HTERT RPE-1 (cell line): ENCODE results near the gene RASSF5.
"Not testable (repeated sequence)": the region's sequence is repeated elsewhere in the genome, so short reads cannot be mapped to it uniquely, and the experiment has no call there.

Experiments
- in situ Hi-C: fragments of 300-500 bp; cut with MboI; formaldehyde crosslinking; loops from 4 replicates; pipeline ENCODE4 v1.14.3; 2020; ENCODE audit warnings: low sequenced_read_pairs

Gene RASSF5

GRCh38 chr1:206626396-206626795 is 119.1 kb downstream of the RASSF5 start:
- in situ Hi-C loops = not testable (repeated sequence)

GRCh38 chr1:206628916-206629315 is 121.6 kb downstream of the RASSF5 start:
- in situ Hi-C loops = no loop called here

GRCh38 chr1:206631085-206631509 is 123.8 kb downstream of the RASSF5 start:
- in situ Hi-C loops = no loop called here

DNA sequence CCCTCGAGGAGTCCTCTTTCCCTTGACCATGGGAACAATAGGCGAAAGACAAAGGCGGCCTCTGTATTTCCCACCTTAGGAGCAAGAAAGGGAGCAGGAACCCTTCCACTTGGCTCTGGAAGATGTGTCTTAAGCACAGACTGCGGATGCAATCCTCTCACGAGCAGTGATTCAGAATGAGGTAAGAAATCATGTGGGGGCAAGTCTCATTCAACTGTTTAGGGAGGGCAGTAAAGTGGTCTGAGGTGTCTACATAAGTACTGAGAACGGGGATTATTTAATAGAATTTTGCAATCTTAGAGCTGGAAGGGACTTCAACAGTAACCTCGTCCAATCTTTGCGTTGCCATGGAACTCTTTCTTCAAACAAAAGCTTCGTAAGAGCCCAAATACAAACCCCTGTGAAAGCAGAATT is 126.4 kb downstream of the RASSF5 start:
- in situ Hi-C loops = no loop called here

GRCh38 chr1:206634365-206635079 is 127.2 kb downstream of the RASSF5 start:
- in situ Hi-C loops = no loop called here

DNA sequence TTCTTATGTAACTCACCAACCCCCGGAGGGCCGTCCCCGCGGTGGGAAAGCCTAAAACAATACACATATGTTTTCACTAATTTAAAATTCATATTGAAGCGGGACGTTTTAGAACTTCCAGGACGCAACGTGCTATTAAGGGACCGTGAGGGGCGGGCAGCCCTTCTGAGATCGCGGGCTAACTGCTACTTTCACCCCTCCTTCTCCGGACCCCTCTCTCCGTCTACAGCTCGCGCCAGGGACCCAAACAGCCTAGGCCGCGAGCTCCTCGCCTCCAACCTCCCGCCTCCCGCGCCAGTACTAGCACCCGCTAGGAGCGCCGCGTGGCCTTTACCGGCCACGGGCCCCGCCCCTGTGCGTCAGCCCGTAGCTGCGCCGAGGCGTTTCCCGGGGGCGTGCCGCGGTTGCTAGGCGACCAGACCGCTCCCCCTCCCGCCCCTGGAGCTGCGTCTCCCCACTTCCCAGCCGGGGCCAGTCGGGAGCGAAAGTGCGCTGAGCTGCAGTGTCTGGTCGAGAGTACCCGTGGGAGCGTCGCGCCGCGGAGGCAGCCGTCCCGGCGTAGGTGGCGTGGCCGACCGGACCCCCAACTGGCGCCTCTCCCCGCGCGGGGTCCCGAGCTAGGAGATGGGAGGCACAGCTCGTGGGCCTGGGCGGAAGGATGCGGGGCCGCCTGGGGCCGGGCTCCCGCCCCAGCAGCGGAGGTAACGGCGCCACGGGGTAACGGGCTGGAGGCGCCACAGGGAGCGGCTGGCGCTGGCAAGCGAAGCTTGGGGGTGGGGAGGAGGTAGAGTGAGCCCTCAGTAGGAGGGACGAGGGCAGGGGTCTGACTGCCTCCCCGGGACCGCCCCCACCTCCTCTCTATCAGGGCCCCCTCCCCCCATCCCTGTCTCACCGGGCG is 128.0 kb downstream of the RASSF5 start, which contains the start of gene DYRK3:
DYRK3 (plus strand) TSS at position 457 of the 898 bp plus-strand sequence; CDS start at position 625, 168 bp downstream.
- in situ Hi-C loops = no loop called here

DNA sequence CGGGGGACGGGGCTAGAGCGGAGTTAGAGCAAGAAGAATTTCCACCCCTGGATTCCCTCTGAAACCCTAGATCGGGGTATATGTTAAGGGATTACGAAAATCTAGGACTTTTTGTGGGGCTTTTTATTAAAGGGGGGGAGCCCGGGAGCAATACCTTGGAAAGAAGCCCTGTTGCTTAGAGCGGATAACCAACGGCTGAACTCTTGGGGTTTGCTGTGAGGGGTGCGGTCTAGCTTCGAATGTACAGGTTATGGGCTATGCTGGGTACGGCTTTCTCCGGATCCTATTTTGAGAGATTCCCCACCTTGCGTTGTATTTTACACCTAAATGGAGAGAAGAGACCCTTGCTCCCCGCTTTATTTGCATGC is 128.6 kb downstream of the RASSF5 start:
- in situ Hi-C loops = no loop called here

DNA sequence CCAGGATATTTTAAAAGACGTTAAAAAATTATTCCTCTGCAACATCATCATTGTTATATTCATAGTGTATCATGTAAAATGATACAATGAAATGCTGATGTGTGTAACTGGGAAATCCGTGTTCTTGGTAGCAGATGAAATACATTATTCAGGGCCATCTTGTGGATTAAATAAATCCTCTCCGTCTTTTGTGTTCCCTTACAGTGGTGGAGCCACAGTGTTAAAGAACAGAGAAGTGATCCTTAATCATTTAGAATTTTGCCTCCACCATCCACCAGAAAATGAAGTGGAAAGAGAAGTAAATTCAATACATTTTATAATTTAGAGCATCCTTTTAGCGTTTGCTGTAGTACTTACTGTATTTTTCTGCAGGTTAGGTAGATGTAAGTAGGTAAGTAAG is 129.3 kb downstream of the RASSF5 start:
- in situ Hi-C loops = no loop called here

GRCh38 chr1:206637605-206638004 is 130.3 kb downstream of the RASSF5 start:
- in situ Hi-C loops = no loop called here
